AG09309 (cell line): ENCODE measurements around the gene SMARCA2.

ENCODE experiments used
- DNase-seq: peaks from one replicate; pipeline ENCODE4 v3.0.0-alpha.2; 2010; ENCODE audit warnings: low read depth
- H3K4me3 ChIP-seq: 2 replicates; pipeline ENCODE4 v1.5.1; 2011; ENCODE audit warnings: mild to moderate bottlenecking, low read depth, low read length, moderate library complexity; ENCODE audit not compliant: control insufficient read depth
- TF ChIP-seq, protein P1 (sequence below): IDR thresholded peaks from 2 replicates; pipeline ENCODE4 v1.5.1; 2011; ENCODE audit warnings: mild to moderate bottlenecking, low read depth, low read length, inconsistent platforms; ENCODE audit not compliant: insufficient read depth, control insufficient read depth; ENCODE audit errors: missing control alignments

Gene SMARCA2

DNA sequence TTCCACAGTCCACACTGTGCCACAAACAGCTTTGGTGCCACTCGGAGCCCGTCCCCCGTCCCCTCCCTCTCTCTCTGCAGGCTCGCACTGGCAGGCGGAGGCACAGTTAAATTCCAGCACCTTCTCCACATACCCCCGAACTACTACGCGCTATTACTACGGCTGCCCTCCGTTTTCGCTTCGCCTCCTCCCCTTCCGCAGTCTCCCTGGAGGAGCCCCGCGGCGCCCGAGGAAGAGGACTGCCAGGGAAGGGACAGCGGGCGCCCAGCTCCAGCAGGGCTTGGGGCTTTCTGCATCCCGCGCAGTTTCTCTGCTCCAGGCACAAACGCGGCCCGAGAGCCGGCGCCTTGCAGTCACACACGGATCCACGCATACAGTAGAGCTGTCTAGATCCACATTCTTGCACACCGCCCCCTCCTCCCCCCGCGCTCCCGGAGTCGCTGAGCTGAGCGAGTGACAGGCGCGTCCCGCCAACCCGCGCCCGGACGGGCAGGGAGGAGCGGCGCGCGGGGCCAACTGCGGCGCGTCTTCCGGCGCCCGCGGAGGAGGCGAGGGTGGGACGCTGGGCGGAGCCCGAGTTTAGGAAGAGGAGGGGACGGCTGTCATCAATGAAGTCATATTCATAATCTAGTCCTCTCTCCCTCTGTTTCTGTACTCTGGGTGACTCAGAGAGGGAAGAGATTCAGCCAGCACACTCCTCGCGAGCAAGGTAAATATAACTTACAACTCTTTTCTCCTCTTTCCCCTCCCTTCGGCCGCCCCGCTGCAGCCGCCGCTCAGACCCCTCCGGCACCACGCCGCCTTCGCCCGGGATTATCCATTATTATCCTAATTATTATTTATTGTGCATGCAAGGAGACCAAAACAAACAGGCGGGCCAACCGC is at the start of gene SMARCA2:
SMARCA2 (plus strand) TSS at position 652 of the 885 bp plus-strand sequence. CDS start 13,676 bp downstream, outside the sequence.
- DNase-seq: peak; percentile 88
- H3K4me3 ChIP-seq: peak within 1 kb of the TSS; percentile 90
- TF ChIP-seq, protein P1, sequence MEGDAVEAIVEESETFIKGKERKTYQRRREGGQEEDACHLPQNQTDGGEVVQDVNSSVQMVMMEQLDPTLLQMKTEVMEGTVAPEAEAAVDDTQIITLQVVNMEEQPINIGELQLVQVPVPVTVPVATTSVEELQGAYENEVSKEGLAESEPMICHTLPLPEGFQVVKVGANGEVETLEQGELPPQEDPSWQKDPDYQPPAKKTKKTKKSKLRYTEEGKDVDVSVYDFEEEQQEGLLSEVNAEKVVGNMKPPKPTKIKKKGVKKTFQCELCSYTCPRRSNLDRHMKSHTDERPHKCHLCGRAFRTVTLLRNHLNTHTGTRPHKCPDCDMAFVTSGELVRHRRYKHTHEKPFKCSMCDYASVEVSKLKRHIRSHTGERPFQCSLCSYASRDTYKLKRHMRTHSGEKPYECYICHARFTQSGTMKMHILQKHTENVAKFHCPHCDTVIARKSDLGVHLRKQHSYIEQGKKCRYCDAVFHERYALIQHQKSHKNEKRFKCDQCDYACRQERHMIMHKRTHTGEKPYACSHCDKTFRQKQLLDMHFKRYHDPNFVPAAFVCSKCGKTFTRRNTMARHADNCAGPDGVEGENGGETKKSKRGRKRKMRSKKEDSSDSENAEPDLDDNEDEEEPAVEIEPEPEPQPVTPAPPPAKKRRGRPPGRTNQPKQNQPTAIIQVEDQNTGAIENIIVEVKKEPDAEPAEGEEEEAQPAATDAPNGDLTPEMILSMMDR: no peak

DNA sequence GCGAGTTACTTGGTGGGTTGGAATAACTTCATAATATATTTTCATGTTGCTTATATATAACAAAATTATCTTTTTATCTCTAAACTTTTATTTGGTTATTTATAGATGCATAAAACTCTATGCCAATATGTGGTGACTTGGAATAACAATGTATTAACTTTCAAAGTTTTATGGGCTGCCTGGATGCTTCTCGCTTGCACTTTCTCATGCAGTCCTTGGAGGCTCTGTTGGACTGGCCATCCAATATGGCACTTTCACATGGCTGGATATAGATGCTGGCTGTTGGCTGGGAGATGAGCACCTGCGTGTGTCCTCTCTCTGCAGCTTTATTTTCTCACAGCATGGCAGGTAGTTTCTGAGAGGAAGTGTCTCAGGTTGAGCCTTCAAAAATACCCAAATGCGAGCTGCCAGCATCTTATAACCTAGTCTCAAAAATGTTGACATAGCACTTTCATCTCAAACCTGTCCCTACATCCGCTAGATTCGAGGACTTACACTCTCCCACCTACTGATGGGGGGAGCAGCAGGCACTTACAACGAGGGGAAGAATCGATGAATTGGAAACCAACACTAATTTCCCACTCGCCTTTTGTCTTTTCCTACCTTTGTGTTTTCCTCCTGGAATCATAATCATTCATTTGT is 48.3 kb upstream of the SMARCA2 start:
- TF ChIP-seq, protein P1: no peak
- H3K4me3 ChIP-seq: no peak overlapping the region
- no peak for DNase-seq

DNA sequence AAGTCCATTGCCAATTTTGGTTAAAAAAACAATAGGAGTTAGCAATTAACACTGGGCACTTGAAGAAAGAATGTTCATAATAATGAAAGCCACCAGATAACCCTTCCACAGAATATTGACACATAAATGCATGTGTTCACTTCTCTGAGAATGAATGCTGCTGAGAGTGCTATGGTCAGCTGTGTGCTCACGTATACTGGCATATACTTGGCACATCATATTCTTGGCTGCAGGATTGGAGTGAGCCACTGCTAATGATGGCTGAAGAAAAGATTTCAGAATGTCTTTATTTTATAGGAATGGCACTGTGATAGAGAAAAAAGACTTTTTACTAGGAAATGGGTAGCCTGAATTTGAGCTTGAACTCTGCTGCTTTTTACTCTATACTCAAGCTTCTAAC is 46.0 kb upstream of the SMARCA2 start:
- no peak for DNase-seq
- no peak overlapping the region for H3K4me3 ChIP-seq
- TF ChIP-seq, protein P1: no peak

DNA sequence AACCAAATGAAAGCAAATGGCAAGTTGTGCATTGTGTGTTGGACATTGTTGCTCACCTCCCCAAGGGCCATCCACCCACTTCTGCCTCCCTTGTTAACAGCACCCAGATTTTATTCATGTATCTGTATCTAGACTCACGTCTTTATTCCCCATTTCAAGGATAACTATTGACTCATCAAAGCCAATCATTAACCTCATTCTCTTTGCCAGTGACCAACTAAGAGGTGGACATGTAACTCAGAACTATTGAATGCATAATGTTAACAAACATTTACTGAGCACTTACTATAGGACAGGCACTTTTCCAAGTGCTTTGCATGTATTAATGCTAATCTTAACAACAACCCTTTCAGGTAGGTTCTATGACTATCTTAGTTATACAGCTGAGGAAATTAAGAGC is 45.2 kb upstream of the SMARCA2 start:
- TF ChIP-seq, protein P1: no peak
- H3K4me3 ChIP-seq: no peak overlapping the region
- DNase-seq: no peak

DNA sequence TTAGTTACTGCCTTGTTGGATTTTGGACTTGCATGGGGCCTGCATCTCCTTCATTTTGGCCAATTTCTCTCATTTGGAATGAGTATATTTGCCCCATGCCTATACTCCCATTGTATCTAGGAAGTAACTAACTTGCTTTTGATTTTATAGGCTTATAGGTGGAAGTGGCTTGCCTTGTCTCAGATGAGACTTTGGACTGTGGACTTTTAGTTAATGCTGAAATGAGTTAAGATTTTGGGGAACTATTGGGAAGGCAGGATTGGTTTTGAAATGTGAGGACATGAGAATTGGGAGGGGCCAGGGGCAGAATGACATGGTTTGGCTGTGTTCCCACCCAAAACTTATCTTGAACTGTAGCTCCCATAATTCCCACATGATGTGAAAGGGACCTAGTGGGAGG is 42.5 kb upstream of the SMARCA2 start:
- H3K4me3 ChIP-seq: no peak overlapping the region
- no peak for DNase-seq
- TF ChIP-seq, protein P1: no peak

DNA sequence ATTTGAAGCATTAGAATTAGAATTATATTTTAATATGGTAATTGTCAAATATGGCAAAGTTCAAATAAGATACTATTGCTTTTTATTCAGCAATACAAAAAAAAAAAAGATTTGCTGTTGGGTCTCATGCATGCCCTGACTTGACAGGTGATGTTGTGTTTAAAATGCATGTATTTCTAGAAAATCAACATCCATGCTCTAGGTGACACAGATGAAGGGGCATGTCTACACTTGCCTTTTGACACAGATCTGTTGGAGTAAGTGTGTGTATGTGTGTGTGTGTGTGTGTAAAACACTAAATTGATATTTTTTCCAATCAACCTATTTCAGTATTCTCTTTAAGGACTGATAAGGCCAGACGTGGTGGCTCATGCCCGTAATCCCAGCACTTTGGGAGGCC is 38.1 kb upstream of the SMARCA2 start:
- H3K4me3 ChIP-seq: no peak overlapping the region
- DNase-seq: no peak
- TF ChIP-seq, protein P1: no peak
